ENCODE results near the gene CACNA1G. TPM values are rescaled to one million over a fixed set of nuclear protein-coding genes. Genes with fewer than 3 reads are reported as not detected.

Gene CACNA1G
- total and polyA plus RNA-seq, 4 donors, result under 0.01 to 0.14 (median 0.01) TPM; not detected in 1

- Histone ChIP-seq H3K4me3 (ENCODE audit: low read depth in 1 of 3, low read length in 3 of 3) (no peak overlapping the region), H3K9ac (ENCODE audit: low read depth in 1 of 2, low read length in 2 of 2) (no peak overlapping the region), H3K27me3 (ENCODE audit: control insufficient read depth in 4 of 4, insufficient read depth in 4 of 4, low read length in 3 of 4) (no peaks in the 10 kb centered on the region), H3K4me1 (ENCODE audit: control insufficient read depth in 4 of 4, insufficient read depth in 4 of 4, low read length in 3 of 4) (peaks cover 2 to 37% (median 25%) of the 10 kb centered on the region in 4 donors), H3K27ac (ENCODE audit: low read depth in 1 of 2, low read length in 2 of 2) (no peak overlapping the region), H3K36me3 (ENCODE audit: control insufficient read depth in 4 of 4, insufficient read depth in 3 of 4, low read depth in 1 of 4, low read length in 3 of 4) (peaks cover 0 to 5% (median 1%) of the 10 kb centered on the region in 4 donors), H3K9me3 (ENCODE audit: control insufficient read depth in 4 of 4, low read length in 3 of 4) (no peaks in the 10 kb centered on the region)
- peak; percentile 18 to 47 for TF ChIP-seq HNF4A (conservative IDR thresholded peaks at IDR 0.05)
- TF ChIP-seq SP1 (IDR thresholded peaks at IDR 0.05), result peak; percentile 38
- TF ChIP-seq RAD21 (IDR thresholded peaks at IDR 0.05), result peak; percentile 93 to 96
- TF ChIP-seq ZBTB33 (IDR thresholded peaks at IDR 0.05), result no peak
- TF ChIP-seq YY1 (IDR thresholded peaks at IDR 0.05), result no peak
- TF ChIP-seq RXRA (IDR thresholded peaks at IDR 0.05), result peak; percentile 41 to 56
- TF ChIP-seq, protein P1, sequence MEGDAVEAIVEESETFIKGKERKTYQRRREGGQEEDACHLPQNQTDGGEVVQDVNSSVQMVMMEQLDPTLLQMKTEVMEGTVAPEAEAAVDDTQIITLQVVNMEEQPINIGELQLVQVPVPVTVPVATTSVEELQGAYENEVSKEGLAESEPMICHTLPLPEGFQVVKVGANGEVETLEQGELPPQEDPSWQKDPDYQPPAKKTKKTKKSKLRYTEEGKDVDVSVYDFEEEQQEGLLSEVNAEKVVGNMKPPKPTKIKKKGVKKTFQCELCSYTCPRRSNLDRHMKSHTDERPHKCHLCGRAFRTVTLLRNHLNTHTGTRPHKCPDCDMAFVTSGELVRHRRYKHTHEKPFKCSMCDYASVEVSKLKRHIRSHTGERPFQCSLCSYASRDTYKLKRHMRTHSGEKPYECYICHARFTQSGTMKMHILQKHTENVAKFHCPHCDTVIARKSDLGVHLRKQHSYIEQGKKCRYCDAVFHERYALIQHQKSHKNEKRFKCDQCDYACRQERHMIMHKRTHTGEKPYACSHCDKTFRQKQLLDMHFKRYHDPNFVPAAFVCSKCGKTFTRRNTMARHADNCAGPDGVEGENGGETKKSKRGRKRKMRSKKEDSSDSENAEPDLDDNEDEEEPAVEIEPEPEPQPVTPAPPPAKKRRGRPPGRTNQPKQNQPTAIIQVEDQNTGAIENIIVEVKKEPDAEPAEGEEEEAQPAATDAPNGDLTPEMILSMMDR (IDR thresholded peaks at IDR 0.05; ENCODE audit: low read depth, low read length, missing input control), result peak; percentile 82
- peak; percentile 68 for DNase-seq (ENCODE audit: low spot score)
- 62% methylated on average over 32 of the region's 32 CpGs for WGBS
Measured at GRCh38 chr17:50550661-50551432, 9.7 kb upstream of the CACNA1G start.

DNA sequence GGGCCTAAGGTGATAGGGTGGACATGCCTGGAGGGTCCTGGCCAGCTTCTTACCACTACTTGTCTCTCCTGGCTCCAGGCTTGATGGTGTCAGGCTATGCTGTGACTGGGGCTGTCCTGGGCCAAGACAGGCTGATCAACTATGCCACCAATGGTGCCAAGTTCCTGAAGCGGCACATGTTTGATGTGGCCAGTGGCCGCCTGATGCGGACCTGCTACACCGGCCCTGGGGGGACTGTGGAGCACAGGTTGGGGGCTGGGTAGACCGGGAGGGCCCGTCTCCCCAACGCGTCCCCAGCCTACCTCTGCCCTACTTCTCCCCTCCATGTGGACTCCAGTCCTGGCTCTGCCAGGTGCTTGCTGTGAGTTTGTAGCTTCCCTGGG is 9.1 kb upstream of the CACNA1G start:
- Histone ChIP-seq H3K27me3 (ENCODE audit: control insufficient read depth in 4 of 4, insufficient read depth in 4 of 4, low read length in 3 of 4) (no peaks in the 10 kb centered on the region), H3K36me3 (ENCODE audit: control insufficient read depth in 4 of 4, insufficient read depth in 3 of 4, low read depth in 1 of 4, low read length in 3 of 4) (peaks cover 0 to 5% (median 1%) of the 10 kb centered on the region in 4 donors), H3K9ac (ENCODE audit: low read depth in 1 of 2, low read length in 2 of 2) (no peak overlapping the region), H3K9me3 (ENCODE audit: control insufficient read depth in 4 of 4, low read length in 3 of 4) (no peaks in the 10 kb centered on the region), H3K4me3 (ENCODE audit: low read depth in 1 of 3, low read length in 3 of 3) (no peak overlapping the region), H3K27ac (ENCODE audit: low read depth in 1 of 2, low read length in 2 of 2) (no peak overlapping the region), H3K4me1 (ENCODE audit: control insufficient read depth in 4 of 4, insufficient read depth in 4 of 4, low read length in 3 of 4) (peaks cover 2 to 37% (median 25%) of the 10 kb centered on the region in 4 donors)
- DNase-seq (ENCODE audit: low spot score), result no peak
- TF ChIP-seq, protein P1 (IDR thresholded peaks at IDR 0.05; ENCODE audit: low read depth, low read length, missing input control), result no peak
- TF ChIP-seq FOXA1 (IDR thresholded peaks at IDR 0.05), result no peak
- TF ChIP-seq YY1 (IDR thresholded peaks at IDR 0.05), result no peak
- 95% methylated on average over 8 of the region's 8 CpGs for WGBS

DNA sequence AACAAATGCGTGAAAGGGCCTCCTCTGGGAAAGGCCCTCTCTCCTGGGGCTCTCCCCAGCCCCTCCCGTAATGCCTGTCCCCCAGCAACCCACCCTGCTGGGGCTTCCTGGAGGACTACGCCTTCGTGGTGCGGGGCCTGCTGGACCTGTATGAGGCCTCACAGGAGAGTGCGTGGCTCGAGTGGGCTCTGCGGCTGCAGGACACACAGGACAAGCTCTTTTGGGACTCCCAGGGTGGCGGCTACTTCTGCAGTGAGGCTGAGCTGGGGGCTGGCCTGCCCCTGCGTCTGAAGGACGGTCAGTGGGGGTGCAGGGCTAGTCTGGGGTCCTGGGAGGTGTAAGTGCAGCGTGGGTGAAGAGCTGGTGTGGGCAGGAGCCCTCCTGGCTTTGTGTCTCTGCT is 8.6 kb upstream of the CACNA1G start:
- H3K36me3 ChIP-seq (ENCODE audit: control insufficient read depth in 4 of 4, insufficient read depth in 3 of 4, low read depth in 1 of 4, low read length in 3 of 4), result peaks cover 0 to 5% (median 1%) of the 10 kb centered on the region in 4 donors

More for the DNA sequence above, 8.6 kb upstream of the CACNA1G start:
- Histone ChIP-seq H3K9me3 (ENCODE audit: control insufficient read depth in 4 of 4, low read length in 3 of 4) (no peaks in the 10 kb centered on the region), H3K27me3 (ENCODE audit: control insufficient read depth in 4 of 4, insufficient read depth in 4 of 4, low read length in 3 of 4) (no peaks in the 10 kb centered on the region), H3K4me3 (ENCODE audit: low read depth in 1 of 3, low read length in 3 of 3) (no peak overlapping the region), H3K27ac (ENCODE audit: low read depth in 1 of 2, low read length in 2 of 2) (no peak overlapping the region), H3K4me1 (ENCODE audit: control insufficient read depth in 4 of 4, insufficient read depth in 4 of 4, low read length in 3 of 4) (peaks cover 2 to 34% (median 23%) of the 10 kb centered on the region in 4 donors), H3K9ac (ENCODE audit: low read depth in 1 of 2, low read length in 2 of 2) (no peak overlapping the region)
- no peak for DNase-seq (ENCODE audit: low spot score)
- WGBS, result 94% methylated on average over 12 of the region's 12 CpGs
- TF ChIP-seq FOXA1 (IDR thresholded peaks at IDR 0.05) (no peak), YY1 (IDR thresholded peaks at IDR 0.05) (no peak), ATF3 (IDR thresholded peaks at IDR 0.05) (no peak), RAD21 (IDR thresholded peaks at IDR 0.05) (no peak), HNF4A (conservative IDR thresholded peaks at IDR 0.05) (no peak), REST (IDR thresholded peaks at IDR 0.05) (no peak), FOXA2 (IDR thresholded peaks at IDR 0.05) (no peak)
- TF ChIP-seq, protein P1 (IDR thresholded peaks at IDR 0.05; ENCODE audit: low read depth, low read length, missing input control), result no peak

All from liver (tissue), 9 donors.